MM.1S (cell line): Measurements from ENCODE around the gene HOXB3.

Experiments
- DNase-seq: peaks from one replicate; pipeline ENCODE4 v3.0.0-alpha.2; 2015
- H2AFZ ChIP-seq: fragments of 300-600 bp; sonication (generic); 2 replicates; pipeline ENCODE4 v1.6.0; 2016; ENCODE audit warnings: antibody characterized with exemption, low read length
- H3F3A ChIP-seq: fragments of 300-600 bp; sonication (generic); 2 replicates; pipeline ENCODE4 v1.6.1; 2016; ENCODE audit warnings: mild to moderate bottlenecking, antibody characterized with exemption, low read length, moderate library complexity, mixed read lengths; ENCODE audit not compliant: insufficient read depth
- H3K27ac ChIP-seq: fragments of 300-600 bp; sonication (generic); 2 replicates; pipeline ENCODE4 v1.5.1; 2016; ENCODE audit warnings: mild to moderate bottlenecking, low read length
- H3K27me3 ChIP-seq: fragments of 300-600 bp; sonication (generic); replicated peaks from 2 replicates; pipeline ENCODE4 v1.6.0; 2016; ENCODE audit warnings: low read length; ENCODE audit not compliant: insufficient read depth
- H3K36me3 ChIP-seq: fragments of 300-600 bp; sonication (generic); replicated peaks from 2 replicates; pipeline ENCODE4 v1.6.1; 2016; ENCODE audit warnings: mild to moderate bottlenecking, low read length, mixed read lengths; ENCODE audit not compliant: insufficient read depth
- H3K4me1 ChIP-seq: fragments of 300-600 bp; sonication (generic); 2 replicates; pipeline ENCODE4 v1.6.1; 2016; ENCODE audit warnings: low read length, mixed read lengths
- H3K4me2 ChIP-seq: fragments of 300-600 bp; sonication (generic); 2 replicates; pipeline ENCODE4 v1.6.0; 2016; ENCODE audit warnings: low read depth, low read length
- H3K4me3 ChIP-seq: fragments of 300-600 bp; sonication (generic); 2 replicates; pipeline ENCODE4 v1.5.1; 2016; ENCODE audit warnings: low read length, mixed read lengths
- H3K79me2 ChIP-seq: fragments of 300-600 bp; sonication (generic); 2 replicates; pipeline ENCODE4 v1.6.1; 2016; ENCODE audit warnings: mixed run types, low read length, mixed read lengths
- H3K9ac ChIP-seq: fragments of 300-600 bp; sonication (generic); 2 replicates; pipeline ENCODE4 v1.6.1; 2016; ENCODE audit warnings: low read length, mixed read lengths
- H3K9me2 ChIP-seq: fragments of 300-600 bp; sonication (generic); replicated peaks from 2 replicates; pipeline ENCODE4 v1.6.1; 2016; ENCODE audit warnings: mild to moderate bottlenecking, low read length, mixed read lengths; ENCODE audit not compliant: insufficient read depth
- H3K9me3 ChIP-seq: fragments of 300-600 bp; sonication (generic); replicated peaks from 2 replicates; pipeline ENCODE4 v1.6.1; 2016; ENCODE audit warnings: mild to moderate bottlenecking, low read length, mixed read lengths; ENCODE audit not compliant: insufficient read depth
- H4K20me1 ChIP-seq: fragments of 300-600 bp; sonication (generic); 2 replicates; pipeline ENCODE4 v1.6.1; 2016; ENCODE audit warnings: mild to moderate bottlenecking, low read length, moderate library complexity, mixed read lengths; ENCODE audit not compliant: insufficient read depth
- EZH2 ChIP-seq: fragments of 300-600 bp; sonication (generic); optimal IDR thresholded peaks from 2 replicates; pipeline ENCODE3; 2017; ENCODE audit warnings: low read depth, mild to moderate bottlenecking, antibody characterized with exemption, low read length, mixed read lengths
- EZH2phosphoT487 ChIP-seq: fragments of 300-600 bp; sonication (generic); IDR thresholded peaks from 2 replicates; pipeline ENCODE4 v1.6.1; 2018; ENCODE audit warnings: antibody characterized with exemption, low read length
- TF ChIP-seq, protein P1 (sequence below): fragments of 300-600 bp; sonication (generic); IDR thresholded peaks from 2 replicates; pipeline ENCODE4 v1.5.1; 2016; ENCODE audit warnings: antibody characterized with exemption, low read length, mixed read lengths

Gene HOXB3

GRCh38 chr17:48566717-48567116 lies 23.3 kb downstream of the HOXB3 start:
- H3K79me2 ChIP-seq, result 0 out of 2 replicates have a peak, but pooled peaks cover 3% of the 10 kb centered on the region
- H2AFZ ChIP-seq, result no peak overlapping the region
- H3K4me2 ChIP-seq, result no peak overlapping the region
- no peak overlapping the region for H3K9ac ChIP-seq
- no peak overlapping the region for H3K27ac ChIP-seq
- no peaks in the 10 kb centered on the region for H4K20me1 ChIP-seq
- H3K9me3 ChIP-seq, result no peaks in the 10 kb centered on the region
- H3K4me3 ChIP-seq, result no peak overlapping the region
- H3K9me2 ChIP-seq, result no peaks in the 10 kb centered on the region
- no peak for TF ChIP-seq EZH2phosphoT487
- TF ChIP-seq, protein P1, sequence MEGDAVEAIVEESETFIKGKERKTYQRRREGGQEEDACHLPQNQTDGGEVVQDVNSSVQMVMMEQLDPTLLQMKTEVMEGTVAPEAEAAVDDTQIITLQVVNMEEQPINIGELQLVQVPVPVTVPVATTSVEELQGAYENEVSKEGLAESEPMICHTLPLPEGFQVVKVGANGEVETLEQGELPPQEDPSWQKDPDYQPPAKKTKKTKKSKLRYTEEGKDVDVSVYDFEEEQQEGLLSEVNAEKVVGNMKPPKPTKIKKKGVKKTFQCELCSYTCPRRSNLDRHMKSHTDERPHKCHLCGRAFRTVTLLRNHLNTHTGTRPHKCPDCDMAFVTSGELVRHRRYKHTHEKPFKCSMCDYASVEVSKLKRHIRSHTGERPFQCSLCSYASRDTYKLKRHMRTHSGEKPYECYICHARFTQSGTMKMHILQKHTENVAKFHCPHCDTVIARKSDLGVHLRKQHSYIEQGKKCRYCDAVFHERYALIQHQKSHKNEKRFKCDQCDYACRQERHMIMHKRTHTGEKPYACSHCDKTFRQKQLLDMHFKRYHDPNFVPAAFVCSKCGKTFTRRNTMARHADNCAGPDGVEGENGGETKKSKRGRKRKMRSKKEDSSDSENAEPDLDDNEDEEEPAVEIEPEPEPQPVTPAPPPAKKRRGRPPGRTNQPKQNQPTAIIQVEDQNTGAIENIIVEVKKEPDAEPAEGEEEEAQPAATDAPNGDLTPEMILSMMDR, result no peak
- TF ChIP-seq EZH2, result no peak
- H3F3A ChIP-seq, result no peaks in the 10 kb centered on the region
- H3K4me1 ChIP-seq, result no peaks in the 10 kb centered on the region
- no peak for DNase-seq
- H3K27me3 ChIP-seq, result no peaks in the 10 kb centered on the region
- H3K36me3 ChIP-seq, result no peaks in the 10 kb centered on the region

- Histone ChIP-seq H3K4me3 (no peak overlapping the region), H3K9ac (no peak overlapping the region), H3K4me1 (no peaks in the 10 kb centered on the region), H4K20me1 (no peaks in the 10 kb centered on the region), H2AFZ (no peak overlapping the region), H3K9me2 (no peaks in the 10 kb centered on the region), H3K27me3 (no peaks in the 10 kb centered on the region), H3K27ac (no peak overlapping the region), H3K79me2 (0 out of 2 replicates have a peak, but pooled peaks cover 3% of the 10 kb centered on the region), H3K9me3 (no peaks in the 10 kb centered on the region), H3K4me2 (no peak overlapping the region), H3K36me3 (no peaks in the 10 kb centered on the region), H3F3A (no peaks in the 10 kb centered on the region)
- TF ChIP-seq EZH2phosphoT487, result no peak
- DNase-seq, result no peak
Observed at GRCh38 chr17:48565925-48566710, 23.9 kb downstream of the HOXB3 start.

DNA sequence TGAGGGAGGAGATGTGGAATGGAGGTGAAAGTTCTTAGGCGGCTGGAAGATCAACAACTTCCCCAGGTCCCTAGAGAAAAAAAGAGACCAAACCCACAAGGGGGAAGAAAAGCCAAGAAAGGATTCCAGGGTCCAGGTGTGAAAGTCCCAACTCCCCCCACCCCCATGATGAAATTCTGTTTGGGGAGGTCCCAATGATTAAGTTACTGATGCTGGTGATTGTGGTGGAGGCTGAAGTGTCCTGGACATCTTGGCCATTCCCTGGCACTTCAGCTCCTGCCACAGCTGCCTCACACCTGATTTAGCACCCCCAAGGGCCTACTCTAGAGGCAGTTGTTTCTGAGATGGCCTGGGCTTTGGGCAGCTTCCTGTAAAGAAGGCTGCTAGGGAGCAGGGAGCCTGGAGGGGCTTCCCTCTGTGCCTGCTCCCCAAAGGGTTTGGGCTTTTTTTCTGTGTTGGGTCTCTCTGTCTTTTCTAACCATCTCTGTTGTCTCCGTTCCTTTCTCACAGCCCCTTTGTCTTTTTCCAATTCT lies 25.0 kb downstream of the HOXB3 start:
- H3K36me3 ChIP-seq, result no peaks in the 10 kb centered on the region
- no peak overlapping the region for H3K4me2 ChIP-seq
- H3K9me3 ChIP-seq, result no peaks in the 10 kb centered on the region
- H3K27ac ChIP-seq, result no peak overlapping the region
- H3K79me2 ChIP-seq, result 0 out of 2 replicates have a peak, but pooled peaks cover 3% of the 10 kb centered on the region
- no peaks in the 10 kb centered on the region for H3K9me2 ChIP-seq
- H3K4me1 ChIP-seq, result no peaks in the 10 kb centered on the region
- no peak overlapping the region for H3K9ac ChIP-seq
- no peak overlapping the region for H3K4me3 ChIP-seq
- H2AFZ ChIP-seq, result no peak overlapping the region
- H3F3A ChIP-seq, result no peaks in the 10 kb centered on the region
- DNase-seq, result no peak
- no peaks in the 10 kb centered on the region for H3K27me3 ChIP-seq
- TF ChIP-seq EZH2 (no peak), EZH2phosphoT487 (no peak)
- TF ChIP-seq, protein P1, result no peak
- no peaks in the 10 kb centered on the region for H4K20me1 ChIP-seq
